Stimulated activated CD4-positive, alpha-beta T cell treated with anti-CD3 and anti-CD28 coated beads, TNF-alpha, amount 100 ng/mL, for 4 hours (primary cell): Measurements from ENCODE around the gene TUFM.
"Not testable (repeated sequence)": the region's sequence is repeated elsewhere in the genome, so short reads cannot be mapped to it uniquely, and the experiment has no call there.

ENCODE experiments used
- DNase-seq, 3 experiments: peaks; one replicate each; pipeline ENCODE4 v3.0.0-alpha.2; 2020; ENCODE audit warnings: low read depth in 3 of 3

The TUFM gene

DNA sequence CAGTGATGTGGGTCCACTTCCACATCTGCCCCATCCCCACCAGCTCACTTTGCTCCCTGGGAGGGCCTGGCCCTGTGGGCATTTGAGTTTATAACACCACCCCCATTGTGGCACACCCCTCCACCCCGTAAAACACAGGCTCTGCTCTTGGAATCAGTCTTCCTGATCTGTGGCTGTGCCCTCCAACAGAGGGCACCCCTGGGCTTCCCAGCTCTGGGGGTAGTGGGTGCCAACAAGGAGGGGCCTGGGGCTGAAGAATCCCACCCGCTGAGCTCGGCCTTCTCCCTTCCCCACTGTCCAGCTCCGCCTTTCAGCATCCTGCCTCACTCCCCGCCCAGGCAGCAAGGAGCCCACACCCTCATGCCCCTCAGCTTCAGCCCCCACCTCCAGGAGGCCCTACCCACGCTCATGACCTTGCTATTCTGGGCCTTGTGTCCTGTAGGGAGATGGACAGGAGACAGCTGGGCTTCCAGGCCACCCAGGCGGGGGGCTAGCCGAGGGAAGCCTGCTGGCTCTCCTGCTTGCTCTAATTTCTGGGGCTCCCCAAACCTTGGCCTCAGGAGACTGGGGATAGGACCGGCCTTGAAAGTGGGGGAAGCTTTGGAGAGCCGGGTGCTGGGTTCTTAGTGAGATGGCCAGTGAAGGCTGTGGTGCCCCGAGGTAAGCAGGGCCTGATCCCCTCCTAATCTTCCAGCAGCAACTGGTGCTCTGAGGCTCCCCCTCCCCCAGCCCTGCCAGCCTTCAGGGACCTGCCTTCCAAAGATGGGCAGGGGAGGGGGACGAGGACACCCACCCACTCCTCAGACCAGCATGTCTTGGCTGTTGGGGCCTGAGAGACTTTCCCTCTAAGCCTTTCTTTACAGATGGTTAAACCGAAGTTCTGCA lies 29.2 kb upstream of the TUFM start:
- no peak for DNase-seq

DNA sequence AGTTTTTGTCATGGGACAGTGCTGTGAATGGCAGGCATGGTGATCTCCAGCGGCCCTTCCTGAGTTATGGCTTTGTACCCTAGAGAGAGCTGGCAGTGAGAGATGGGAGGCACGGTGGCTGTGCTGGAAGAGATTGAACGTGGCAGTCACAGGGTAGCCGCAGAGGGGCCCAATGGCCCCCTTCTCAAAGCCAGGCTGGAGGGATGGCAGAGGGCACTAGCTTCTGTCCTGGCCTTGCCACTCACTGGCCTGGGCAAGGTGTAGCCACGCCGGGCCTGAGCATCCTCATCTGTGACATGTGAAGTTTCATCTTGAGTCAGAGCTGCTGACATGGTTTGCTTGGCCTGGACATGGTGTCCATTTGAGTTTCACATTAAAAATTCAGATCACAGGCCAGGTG lies 28.3 kb upstream of the TUFM start:
- DNase-seq: no peak

DNA sequence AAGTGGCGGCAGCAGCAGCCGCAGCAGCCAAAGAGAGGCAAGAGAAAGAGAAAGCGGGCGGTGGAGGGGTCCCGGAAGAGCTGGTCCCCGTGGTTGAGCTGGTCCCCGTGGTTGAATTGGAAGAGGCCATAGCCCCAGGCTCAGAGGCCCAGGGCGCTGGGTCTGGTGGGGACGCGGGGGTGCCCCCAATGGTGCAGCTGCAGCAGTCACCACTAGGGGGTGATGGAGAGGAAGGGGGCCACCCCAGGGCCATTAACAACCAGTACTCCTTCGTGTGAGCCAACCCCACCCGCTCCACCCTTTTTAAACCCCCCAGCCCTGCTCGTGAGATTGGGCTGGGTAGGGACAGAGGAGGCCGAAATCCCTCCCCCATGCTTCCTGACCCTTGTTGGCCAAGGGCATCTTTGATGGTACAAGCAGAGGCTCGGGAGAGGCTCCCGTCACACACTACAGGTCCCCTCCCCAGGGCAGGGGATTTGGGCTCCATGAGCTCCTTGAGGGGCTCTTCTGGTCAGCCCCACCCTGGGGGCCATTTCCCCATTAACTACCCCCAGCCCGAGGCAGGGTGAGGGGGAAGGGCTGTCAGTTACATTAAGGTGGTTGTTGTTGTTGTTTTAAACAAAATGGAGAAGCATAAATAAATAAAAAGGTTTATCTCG lies 27.5 kb upstream of the TUFM start:
- DNase-seq: peak in 2 of 3 experiments; percentile 26 to 39

DNA sequence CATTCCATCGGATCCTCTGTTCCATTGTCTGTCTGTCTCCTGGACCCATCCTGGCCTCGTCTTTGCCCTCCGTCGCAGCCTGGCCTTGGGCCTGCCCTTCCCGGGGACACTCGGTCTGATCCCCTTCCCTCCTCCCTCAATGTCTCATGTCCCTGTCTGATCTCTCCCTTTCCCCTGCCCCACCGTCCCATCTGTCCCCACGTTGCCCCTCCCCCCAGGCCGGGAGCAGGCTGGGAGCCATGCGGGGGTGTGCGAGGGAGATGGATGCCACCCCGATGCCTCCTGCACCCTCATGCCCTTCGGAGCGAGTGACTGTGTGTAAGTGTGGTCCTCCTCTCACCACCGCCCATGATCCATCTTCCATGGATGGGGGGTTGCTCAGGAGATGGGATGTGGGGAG lies 26.8 kb upstream of the TUFM start:
- no peak for DNase-seq

DNA sequence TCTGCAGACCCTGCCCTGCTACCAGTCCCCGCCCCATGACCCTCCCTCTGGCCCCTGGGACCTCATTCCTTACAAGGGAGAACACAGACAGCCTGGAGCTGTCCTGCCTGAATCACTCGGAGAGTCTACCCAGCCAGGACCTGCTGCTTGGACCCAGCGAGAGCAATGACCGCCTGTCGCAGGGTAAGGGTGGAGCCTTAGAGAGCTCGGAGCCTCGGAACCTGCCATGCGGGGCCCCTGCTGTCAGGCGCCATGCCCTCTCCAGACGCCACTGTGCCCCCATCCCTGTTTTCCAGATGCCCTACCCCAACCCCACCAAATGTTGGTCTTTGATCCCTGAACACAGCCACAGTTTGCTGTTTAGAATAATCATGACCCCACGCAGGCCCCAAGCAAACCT lies 23.1 kb upstream of the TUFM start:
- DNase-seq: no peak

DNA sequence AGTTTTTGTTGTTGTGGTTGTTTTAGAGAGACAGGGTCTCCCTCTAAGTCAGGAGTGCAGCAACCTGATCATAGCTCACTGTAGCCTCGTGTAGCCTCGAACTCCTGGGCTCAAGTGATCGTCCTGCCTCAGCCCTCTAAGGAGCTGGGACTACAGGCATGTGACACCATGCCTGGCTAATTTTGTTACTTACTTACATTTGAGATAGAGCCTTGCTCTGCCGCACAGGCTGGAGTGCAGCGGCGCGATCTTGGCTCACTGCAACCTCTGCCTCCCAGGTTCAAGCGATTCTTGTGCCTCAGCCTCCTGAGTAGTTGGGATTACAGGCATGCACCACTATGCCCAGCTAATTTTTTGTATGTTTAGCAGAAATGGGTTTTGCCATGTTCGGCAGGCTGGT lies 21.5 kb upstream of the TUFM start:
- not testable (repeated sequence) for DNase-seq

DNA sequence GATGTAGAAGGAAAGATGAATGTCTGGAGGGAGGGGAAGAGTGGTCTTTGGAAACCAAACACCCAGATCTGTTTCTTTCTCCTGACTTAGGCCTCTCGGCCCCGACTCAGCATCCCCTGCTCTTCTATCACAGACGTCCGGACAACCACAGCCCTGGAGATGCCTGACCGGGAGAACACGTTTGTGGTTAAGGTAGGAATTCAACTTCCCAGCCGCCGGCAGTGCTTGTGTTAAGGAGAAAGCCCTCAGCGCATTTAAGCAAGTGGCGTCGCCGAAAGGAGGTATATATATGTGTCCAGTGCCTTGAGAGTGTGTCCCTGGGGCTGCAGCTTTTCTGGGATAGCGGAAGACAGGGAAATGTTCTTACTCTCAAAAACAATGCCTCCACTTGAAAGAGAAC lies 21.1 kb upstream of the TUFM start:
- DNase-seq: no peak

DNA sequence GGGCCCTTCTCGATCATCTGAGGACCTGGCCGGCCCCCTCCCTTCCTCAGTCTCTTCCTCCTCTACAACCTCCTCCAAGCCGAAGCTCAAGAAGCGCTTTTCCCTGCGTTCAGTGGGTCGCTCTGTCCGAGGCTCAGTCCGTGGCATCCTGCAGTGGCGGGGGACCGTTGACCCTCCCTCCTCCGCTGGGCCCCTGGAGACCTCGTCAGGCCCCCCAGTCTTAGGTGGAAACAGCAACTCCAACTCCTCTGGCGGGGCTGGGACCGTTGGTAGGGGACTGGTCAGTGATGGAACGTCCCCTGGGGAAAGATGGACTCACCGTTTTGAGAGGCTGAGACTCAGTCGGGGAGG lies 20.3 kb upstream of the TUFM start:
- no peak for DNase-seq

DNA sequence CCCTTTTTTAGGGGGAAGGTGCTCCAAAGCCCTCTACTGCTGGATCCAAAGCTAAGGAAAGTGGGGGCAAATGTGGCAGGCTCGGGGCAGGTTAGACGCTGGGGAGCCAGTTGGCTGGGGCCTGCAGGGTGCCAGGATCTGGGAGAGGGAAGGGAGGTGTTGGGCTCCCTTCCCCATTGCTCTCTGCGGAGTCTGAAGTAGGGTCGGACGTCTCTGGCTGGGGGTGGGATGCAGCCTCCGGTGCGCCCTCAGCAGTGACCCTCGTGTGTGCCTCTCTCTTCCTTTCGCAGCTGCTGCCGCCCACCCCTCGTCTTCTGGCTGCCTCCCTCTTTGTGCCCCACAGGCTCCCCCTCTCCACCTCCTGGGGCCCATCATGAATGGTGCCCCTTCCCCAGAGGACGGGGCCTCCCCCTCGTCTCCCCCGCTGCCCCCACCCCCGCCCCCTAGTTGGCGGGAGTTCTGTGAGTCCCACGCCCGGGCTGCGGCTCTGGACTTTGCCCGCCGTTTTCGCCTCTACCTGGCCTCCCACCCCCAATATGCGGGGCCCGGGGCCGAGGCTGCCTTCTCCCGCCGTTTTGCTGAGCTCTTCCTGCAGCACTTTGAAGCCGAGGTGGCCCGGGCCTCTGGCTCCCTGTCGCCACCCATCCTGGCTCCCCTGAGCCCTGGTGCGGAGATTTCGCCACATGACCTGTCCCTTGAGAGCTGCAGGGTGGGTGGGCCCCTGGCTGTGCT lies 19.7 kb upstream of the TUFM start:
- no peak for DNase-seq

DNA sequence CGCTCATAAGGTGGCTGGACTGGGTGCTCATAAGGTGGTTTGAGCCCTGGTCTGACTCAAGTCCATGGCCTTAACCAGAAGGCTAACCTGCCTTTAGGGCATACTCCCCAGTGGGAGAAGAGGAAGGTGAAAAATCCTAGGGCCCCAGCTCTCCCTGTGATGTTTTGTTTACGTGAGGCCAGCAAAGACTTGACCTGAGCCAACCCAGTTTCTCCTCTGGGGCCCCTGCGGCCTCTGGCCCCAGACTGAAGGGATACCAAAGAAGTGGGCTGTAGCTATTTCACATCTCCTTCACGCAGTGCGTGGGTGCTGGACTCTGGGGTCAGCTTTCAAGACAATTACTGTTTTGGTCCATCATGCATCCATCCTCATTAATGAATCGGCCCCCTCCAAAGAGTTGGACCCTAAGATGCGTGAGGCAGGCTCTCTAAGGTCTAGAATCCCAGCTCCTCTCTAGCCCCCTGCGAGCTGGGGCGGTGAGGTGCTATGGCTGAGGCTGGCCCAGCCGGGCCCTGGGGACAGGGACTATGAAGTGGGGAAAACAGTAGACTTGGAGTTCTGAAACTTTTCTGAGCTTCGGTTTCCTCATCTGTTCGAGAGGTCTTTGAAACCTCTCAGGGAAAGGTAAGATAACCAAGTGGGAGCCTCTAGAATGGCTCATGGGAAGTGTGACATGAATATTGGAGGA lies 19.0 kb upstream of the TUFM start:
- no peak for DNase-seq

DNA sequence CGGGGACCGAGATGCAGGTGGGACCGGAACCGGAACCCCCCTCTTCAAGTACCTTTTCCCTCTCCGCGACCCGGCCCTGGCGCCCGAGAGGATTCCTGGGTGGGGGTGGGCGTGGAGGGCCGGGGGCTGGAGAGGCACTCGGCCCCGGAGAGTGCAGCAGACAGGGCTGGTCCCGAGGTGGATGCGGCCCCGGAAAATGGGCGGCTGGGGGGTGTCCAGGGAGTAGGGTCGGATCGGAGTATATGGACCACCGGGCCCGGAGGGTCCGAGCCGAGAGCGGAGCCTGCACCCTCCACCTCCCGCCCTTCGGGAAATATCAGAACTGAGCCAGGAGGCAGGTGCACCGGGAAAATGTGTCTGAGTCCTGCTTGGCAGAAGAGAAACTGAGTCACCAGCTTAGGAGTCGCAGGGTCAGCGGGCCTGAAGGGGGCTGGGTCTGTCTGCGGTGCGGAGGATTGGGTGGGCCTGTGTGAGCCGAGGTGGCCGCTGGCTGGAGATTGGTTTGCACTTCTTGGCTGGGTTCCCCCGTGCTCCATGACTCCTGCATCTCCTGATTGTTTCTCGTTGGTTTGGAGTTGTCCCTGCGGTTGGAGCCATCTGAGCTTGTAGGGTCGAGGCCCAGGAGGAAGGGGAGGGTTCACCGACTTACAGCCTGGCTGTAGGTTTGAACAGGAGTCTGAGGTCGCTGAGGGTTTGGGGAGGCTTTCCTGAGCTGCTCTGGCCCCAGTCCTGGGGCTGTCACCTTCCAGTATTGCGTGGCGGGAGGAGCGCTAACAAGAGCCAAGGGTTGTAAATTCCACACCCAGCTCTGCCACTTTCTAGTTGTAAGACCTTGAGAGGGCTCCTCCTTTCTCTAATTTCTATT lies 18.0 kb upstream of the TUFM start:
- no peak for DNase-seq

DNA sequence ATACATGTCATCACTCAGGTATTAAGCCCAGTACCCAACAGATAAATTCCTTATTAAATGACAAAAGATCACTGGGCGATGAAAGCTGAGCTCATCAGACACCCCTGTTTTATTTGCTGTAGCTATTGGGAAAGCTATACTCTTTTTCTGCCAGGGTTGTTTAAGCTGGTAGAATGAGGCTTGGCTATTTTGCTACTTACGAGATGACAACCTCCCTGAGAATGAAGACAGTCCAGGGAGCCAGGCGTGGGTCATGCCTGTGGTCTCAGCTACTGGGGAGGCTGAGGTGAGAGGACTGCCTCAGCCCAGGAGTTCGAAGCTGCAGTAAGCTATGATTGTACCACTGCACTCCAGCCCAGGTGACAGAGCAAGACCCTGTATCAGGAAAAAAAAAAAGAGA lies 13.2 kb upstream of the TUFM start:
- no peak for DNase-seq

DNA sequence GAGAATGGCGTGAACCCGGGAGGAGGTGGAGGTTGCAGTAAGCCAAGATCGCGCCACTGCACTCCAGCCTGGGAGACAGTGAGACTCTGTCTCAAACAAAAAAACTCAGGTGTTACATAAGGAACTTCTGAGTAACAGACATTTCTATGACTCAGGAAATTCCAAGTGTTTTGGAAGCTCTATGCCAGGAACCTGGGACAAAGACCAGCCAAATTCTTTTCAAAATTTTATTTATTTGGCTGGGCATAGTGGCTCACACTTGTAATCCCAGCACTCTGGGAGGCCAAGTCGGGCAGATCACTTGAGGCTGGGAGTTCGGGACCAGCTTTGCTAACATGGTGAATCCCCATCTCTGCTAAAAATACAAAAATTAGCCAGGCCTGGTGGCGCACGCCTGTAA lies 12.3 kb upstream of the TUFM start:
- DNase-seq: no peak

DNA sequence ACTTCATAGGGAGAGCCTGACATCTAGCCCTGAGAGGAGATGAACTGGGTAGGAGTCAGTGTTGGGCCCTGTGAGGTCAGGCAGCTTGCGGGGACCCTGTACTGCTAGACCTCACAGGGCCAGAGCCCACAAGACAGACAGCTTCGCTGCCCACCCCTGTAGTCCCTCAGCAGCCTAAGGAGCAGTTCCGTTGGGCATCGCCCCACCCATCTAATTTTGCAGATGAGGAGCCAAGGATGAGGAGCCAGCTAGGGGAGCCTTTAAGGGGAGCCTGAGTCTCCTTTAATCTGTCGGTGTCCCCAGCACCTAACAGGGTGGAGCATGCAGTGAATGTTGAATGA lies 755 bp upstream of the TUFM start:
- no peak for DNase-seq

DNA sequence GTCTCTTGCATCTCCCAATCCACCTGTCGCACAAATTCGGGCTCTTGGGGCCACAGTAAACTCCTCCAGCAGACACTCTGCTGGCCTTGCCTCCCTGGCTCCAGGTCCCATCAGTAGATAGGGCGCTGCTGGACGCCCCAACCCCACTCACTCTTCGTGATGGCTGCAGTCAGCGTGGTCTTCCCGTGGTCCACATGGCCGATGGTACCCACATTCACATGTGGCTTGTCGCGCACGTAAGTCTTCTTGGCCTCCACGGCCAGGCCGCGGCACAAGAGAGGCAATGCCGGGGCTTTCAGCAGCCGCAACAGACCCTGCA lies 428 bp downstream of the TUFM start:
- DNase-seq: peak in 1 of 3 experiments; percentile 27

DNA sequence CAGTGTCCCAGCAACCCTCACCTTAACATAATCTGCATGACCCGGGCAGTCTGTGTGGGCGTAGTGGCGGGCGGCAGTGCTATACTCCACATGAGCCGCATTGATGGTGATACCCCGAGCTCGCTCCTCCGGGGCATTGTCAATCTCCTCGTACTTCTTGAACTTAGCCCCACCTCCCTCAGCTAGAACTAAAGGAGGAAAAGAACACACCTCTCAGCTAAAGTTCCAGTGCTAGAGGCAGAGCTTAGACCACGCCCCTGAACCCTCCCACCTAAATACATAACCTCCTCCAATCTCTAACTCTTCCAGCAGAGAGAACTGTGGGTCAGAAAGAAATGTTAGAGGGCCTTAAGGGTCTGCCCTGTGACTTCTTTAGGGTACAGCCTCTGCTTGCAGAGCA lies 855 bp downstream of the TUFM start:
- DNase-seq: peak in 2 of 3 experiments; percentile 13 to 18

DNA sequence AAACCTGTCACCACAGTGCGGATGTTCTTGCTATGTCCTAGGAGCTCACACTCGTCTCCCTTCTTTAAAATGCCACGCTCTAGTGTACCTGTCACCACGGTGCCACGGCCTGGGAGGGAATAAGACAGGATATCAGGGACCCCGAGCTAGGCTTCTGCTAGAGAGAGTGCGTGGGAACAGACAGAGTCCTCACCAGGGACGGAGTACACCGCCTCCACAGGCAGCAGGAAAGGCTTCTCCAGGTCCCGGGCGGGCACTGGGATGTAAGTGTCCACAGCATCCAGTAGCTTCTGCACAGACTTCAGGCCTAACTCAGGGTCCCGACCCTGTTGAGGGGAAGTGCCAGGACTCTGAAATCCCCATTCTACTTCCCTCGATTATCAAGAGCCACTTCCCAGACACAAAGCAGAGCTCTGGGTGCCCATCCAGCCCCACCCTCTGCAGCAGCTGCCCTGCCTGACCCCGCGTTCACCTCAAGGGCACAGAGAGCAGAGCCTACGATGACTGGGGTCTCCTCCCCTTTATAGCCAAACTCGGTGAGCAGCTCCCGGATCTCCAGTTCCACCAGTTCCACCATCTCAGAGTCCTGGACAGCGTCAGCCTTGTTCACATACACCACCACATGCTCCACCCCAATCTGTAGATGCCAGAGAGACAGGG lies 1.8 kb downstream of the TUFM start:
- no peak for DNase-seq

DNA sequence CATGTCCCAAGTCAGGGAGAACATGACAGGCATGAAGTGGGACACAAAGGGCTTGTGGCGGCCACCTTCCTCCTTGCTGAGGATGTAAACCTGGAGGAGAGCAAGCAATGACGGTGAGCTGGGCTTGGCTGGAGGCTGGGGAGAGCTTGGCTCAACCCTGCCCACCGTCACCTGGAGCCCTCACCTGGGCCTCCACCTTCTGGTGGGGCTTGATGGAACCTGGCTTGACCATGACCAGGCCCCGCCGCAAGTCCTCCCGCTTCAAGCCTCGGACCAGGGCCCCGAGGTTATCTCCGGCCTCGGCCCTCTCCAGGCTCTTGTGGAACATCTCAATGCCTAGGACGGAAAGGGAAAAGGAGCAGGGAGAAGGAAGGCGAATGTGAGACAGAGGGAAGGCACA lies 2.4 kb downstream of the TUFM start:
- no peak for DNase-seq

DNA sequence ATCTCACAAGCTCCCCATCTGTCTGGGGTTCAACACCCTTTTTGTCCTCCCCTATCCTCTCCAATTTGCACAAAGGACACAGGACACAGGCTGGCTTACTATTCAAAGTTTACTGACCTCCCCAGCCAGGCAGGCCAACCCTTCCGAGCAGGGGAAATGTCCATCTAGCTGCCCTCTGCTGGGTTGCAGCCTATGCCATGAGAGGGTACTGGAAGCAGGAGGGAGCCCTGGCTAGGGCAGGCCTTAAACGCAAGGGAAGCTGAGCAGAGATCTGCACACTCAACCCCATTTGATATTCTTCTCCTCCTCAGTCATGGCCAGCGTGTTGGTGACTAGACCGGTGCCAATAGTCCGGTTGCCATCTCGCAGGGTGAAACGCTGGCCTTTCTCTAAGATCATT lies 3.5 kb downstream of the TUFM start:
- no peak for DNase-seq

DNA sequence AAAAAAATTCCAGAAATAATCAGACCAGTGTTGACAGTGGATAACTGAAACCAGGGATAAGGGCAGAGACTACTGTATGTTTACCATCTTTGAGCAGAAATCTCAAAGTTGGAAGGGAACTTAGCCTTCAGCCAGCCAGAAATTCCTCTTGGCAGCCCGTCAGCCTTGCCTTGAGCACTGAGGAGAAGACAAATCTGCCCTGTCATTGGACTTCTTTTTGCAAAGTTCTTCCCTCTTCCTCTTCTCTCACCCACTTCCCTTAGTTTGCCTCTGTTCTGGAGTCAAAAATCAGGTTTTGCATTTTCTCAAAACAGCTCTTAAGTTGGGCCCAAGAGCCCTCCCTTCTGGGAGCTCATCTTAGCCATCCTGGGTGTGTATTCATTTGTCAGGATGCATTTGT lies 6.2 kb downstream of the TUFM start:
- no peak for DNase-seq

DNA sequence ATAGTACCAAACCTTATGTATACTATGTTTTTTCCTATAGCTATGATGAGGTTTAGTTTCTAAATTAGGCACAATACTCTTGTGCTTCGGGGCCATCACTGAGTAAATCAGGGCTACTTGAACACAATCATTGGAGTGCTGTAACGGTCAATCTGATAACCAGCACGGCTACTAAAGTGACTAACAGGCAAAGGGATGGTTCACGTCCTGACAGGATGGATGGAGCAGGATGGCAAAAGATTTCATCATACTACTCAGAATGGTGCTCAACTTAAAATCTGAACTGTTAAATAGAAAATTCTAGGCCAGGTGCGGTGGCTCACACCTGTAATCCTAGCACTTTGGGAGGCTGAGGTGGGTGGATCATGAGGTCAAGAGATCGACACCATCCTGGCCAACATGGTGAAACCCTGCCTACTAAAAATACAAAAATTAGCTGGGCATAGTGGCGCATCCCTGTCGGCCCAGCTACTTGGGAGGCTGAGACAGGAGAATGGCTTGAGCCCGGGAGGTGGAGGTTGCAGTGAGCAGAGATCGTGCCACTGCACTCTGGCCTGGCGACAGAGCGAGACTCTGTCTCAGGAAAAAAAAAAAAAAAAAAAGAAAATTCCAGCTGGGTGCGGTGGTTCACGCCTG lies 7.0 kb downstream of the TUFM start:
- DNase-seq: no peak
